Endodermal cell (in vitro differentiated cells): ENCODE results near the gene GRIK4. TPM values are rescaled to one million over a fixed set of nuclear protein-coding genes. Genes with fewer than 3 reads are reported as not detected.

Source experiments
- DNase-seq: peaks from one replicate; pipeline ENCODE4 v3.0.0-alpha.2; 2017
- H3K27ac ChIP-seq: 2 replicates; pipeline ENCODE4 v1.5.1; 2013; ENCODE audit warnings: mild to moderate bottlenecking, low read depth, low read length, moderate library complexity
- H3K27me3 ChIP-seq: 2 replicates; pipeline ENCODE4 v1.6.1; 2013; ENCODE audit warnings: mild to moderate bottlenecking, low read length, moderate library complexity; ENCODE audit not compliant: insufficient read depth, control insufficient read depth, poor library complexity, severe bottlenecking
- H3K36me3 ChIP-seq: 2 replicates; pipeline ENCODE4 v1.7.0; 2013; ENCODE audit warnings: mild to moderate bottlenecking, low read length, moderate library complexity; ENCODE audit not compliant: control insufficient read depth, insufficient read depth
- H3K4me1 ChIP-seq: one replicate; pipeline ENCODE4 v1.7.0; 2013; ENCODE audit warnings: low read length; ENCODE audit not compliant: control insufficient read depth, insufficient read depth
- H3K4me3 ChIP-seq: 2 replicates; pipeline ENCODE4 v1.5.1; 2013; ENCODE audit warnings: mild to moderate bottlenecking, low read length, moderate library complexity
- H3K9ac ChIP-seq: 2 replicates; pipeline ENCODE4 v1.6.1; 2013; ENCODE audit warnings: mild to moderate bottlenecking, low read length, moderate library complexity; ENCODE audit not compliant: poor library complexity, severe bottlenecking; ENCODE audit errors: extremely low read depth
- H3K9me3 ChIP-seq: 2 replicates; pipeline ENCODE4 v1.6.1; 2013; ENCODE audit warnings: mild to moderate bottlenecking, low read length, moderate library complexity; ENCODE audit not compliant: control insufficient read depth
- H3K27ac Mint-ChIP-seq: 2 replicates; pipeline ENCODE4 v1.8.0; 2020; ENCODE audit warnings: mixed read lengths
- H3K27me3 Mint-ChIP-seq: 2 replicates; pipeline ENCODE4 v1.8.0; 2021; ENCODE audit warnings: mild to moderate bottlenecking, mixed read lengths; ENCODE audit not compliant: insufficient read depth
- H3K36me3 Mint-ChIP-seq: 2 replicates; pipeline ENCODE4 v1.8.0; 2020; ENCODE audit warnings: low read depth, mixed read lengths
- H3K4me1 Mint-ChIP-seq: 2 replicates; pipeline ENCODE4 v1.8.0; 2020; ENCODE audit warnings: mixed read lengths
- H3K4me3 Mint-ChIP-seq: 2 replicates; pipeline ENCODE4 v1.8.0; 2020; ENCODE audit warnings: mild to moderate bottlenecking, moderate library complexity, mixed read lengths
- H3K9me3 Mint-ChIP-seq: 2 replicates; pipeline ENCODE4 v1.8.0; 2020; ENCODE audit warnings: mild to moderate bottlenecking, mixed read lengths
- CTCF ChIP-seq: fragments of 200-600 bp; sonication (generic); conservative IDR thresholded peaks from 2 replicates; pipeline ENCODE4 v1.5.0; 2021; ENCODE audit warnings: antibody characterized with exemption, mild to moderate bottlenecking
- WGBS, 2 experiments: methylation state at CpG; one replicate each; pipeline versions ENCODE4 v1.1.5 to v1.1.7; 2013; ENCODE audit warnings: missing lambda C conversion rate in 2 of 2, mixed read lengths in 1 of 2; ENCODE audit not compliant: insufficient coverage in 1 of 2, insufficient read length in 1 of 2; 5-methylcytosine and 5-hydroxymethylcytosine counted together
- total RNA-seq, 2 donors: library from RNA; stranded (reverse); fragmentation: NEBNext Ultra II Directional in 1 of 2; extraction: Animal tissue kit (Norgen Biotek cat#: 25700) in 1 of 2; gene quantifications; 2 replicates in 1 of 2; 3 replicates in 1 of 2; pipeline ENCODE4 v1.2.1, GENCODE V29; 2021

Gene GRIK4
- total RNA-seq, 2 donors from 2014 or later = 1.7 to 3.5 TPM

DNA sequence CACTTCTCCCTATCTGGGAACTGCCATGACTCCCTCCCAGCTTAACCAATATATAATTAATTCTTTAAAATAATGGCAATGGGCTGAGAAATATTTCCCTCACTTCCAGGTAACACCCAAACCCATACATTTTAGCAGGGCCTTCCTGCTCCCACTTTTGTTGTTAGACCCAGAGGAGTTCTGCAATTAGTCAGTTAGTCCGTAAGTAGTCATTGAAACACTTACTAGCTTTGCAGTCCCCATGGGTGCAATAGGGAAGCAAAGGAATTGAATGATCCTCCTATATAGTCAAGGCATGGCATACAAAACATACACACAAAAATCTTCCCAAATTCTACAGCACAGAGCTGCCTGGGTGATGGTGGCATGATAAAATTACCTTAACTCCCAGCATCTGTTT lies 258.4 kb downstream of the GRIK4 start:
- H3K27ac ChIP-seq = no peak overlapping the region
- Mint-ChIP-seq H3K4me1 (no peaks in the 10 kb centered on the region), H3K36me3 (no peaks in the 10 kb centered on the region), H3K9me3 (peaks cover 25% of the 10 kb centered on the region), H3K27ac (no peak overlapping the region), H3K4me3 (no peak overlapping the region), H3K27me3 (no peaks in the 10 kb centered on the region)
- H3K4me1 ChIP-seq = no peaks in the 10 kb centered on the region
- no peak overlapping the region for H3K4me3 ChIP-seq
- peak; percentile 5 for DNase-seq
- no peak for TF ChIP-seq CTCF
- H3K27me3 ChIP-seq = no peaks in the 10 kb centered on the region
- peaks cover 22% of the 10 kb centered on the region for H3K9me3 ChIP-seq
- no peak overlapping the region for H3K9ac ChIP-seq
- H3K36me3 ChIP-seq = no peaks in the 10 kb centered on the region
- WGBS, 2 experiments = 95% methylated on average over 1 of the region's 1 CpG; no CpG with 5 or more reads in 1 of the 2 experiments

DNA sequence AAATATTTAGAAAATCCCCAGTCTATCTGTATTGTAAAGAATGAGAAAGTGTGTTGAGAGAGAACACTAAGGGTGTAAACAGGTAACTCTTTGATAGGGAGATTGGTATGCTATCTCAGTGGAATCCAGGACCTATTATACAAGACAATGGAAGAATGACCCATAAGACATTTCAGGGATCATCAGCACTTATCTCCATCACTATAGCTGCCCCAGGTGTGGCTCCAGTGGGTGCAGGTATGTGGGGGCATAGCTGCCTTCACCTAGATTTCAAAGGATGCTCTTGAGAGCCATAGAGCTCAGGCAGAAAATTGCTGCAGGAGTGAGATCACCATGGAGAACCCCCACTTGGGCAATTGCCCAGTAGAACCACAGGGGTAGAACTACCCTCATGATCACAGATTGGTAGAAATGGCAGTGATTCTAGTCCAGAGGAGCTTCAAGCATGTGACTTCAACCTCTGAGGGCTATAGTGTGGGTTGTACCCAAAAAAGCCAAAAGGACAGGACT lies 260.1 kb downstream of the GRIK4 start:
- no peak overlapping the region for H3K4me3 Mint-ChIP-seq
- no peak overlapping the region for H3K27ac ChIP-seq
- H3K9me3 ChIP-seq = peaks cover 22% of the 10 kb centered on the region
- H3K36me3 Mint-ChIP-seq = no peaks in the 10 kb centered on the region
- H3K4me3 ChIP-seq = no peak overlapping the region
- H3K9me3 Mint-ChIP-seq = peaks cover 25% of the 10 kb centered on the region
- peaks cover 8% of the 10 kb centered on the region for H3K4me1 Mint-ChIP-seq
- TF ChIP-seq CTCF = no peak
- H3K9ac ChIP-seq = no peak overlapping the region
- DNase-seq = peak; percentile 48
- no peak overlapping the region for H3K27ac Mint-ChIP-seq
- no peaks in the 10 kb centered on the region for H3K36me3 ChIP-seq
- H3K27me3 Mint-ChIP-seq = no peaks in the 10 kb centered on the region
- H3K4me1 ChIP-seq = peaks cover 5% of the 10 kb centered on the region
- H3K27me3 ChIP-seq = no peaks in the 10 kb centered on the region

- Mint-ChIP-seq H3K4me3 (no peak overlapping the region), H3K9me3 (peaks cover 9% of the 10 kb centered on the region), H3K4me1 (peaks cover 14% of the 10 kb centered on the region), H3K27me3 (no peaks in the 10 kb centered on the region), H3K27ac (no peak overlapping the region), H3K36me3 (no peaks in the 10 kb centered on the region)
- H3K27me3 ChIP-seq = no peaks in the 10 kb centered on the region
- H3K4me3 ChIP-seq = no peak overlapping the region
- 94% methylated on average over 4 to 5 of the region's 5 CpGs for WGBS, 2 experiments
- no peak overlapping the region for H3K9ac ChIP-seq
- TF ChIP-seq CTCF = no peak
- no peak overlapping the region for H3K27ac ChIP-seq
- H3K4me1 ChIP-seq = peaks cover 6% of the 10 kb centered on the region
- no peaks in the 10 kb centered on the region for H3K36me3 ChIP-seq
- peaks cover 9% of the 10 kb centered on the region for H3K9me3 ChIP-seq
- peak; percentile 10 for DNase-seq
Observed at GRCh38 chr11:120773501-120774031, 262.0 kb downstream of the GRIK4 start.
